Right lobe of liver (tissue), 6 donors: ENCODE measurements around the gene HDAC6. TPM values are rescaled to one million over a fixed set of nuclear protein-coding genes. Genes with fewer than 3 reads are reported as not detected.

Experiments used
- ATAC-seq, 4 donors: fragments of 200-7000 bp; cut with Tn5 transposase; one replicate each; pipeline ENCODE4 v1.9.1; 2020; ENCODE audit warnings: mild to moderate bottlenecking in 4 of 4, moderate library complexity in 4 of 4
- DNase-seq, 3 donors: peaks; one replicate each; pipeline ENCODE4 v3.0.0-alpha.2; 2020
- H3K27ac ChIP-seq, 3 donors: fragments of 200-600 bp; one replicate each; pipeline ENCODE4 v1.8.0; 2022
- H3K27me3 ChIP-seq, 2 donors: fragments of 200-600 bp; one replicate each; pipeline ENCODE4 v1.8.0; 2022
- H3K36me3 ChIP-seq, 4 donors: fragments of 200-600 bp; sonication (generic) in 1 of 4; one replicate each; pipeline versions ENCODE4 v1.5.1 to v1.8.0; 2017 to 2022; ENCODE audit warnings: control low read depth in 1 of 4
- H3K4me1 ChIP-seq, 4 donors: fragments of 200-600 bp; sonication (generic) in 1 of 4; one replicate each; pipeline versions ENCODE4 v1.5.1 to v1.8.0; 2017 to 2022; ENCODE audit warnings: control low read depth in 1 of 4
- H3K4me3 ChIP-seq, 3 donors: fragments of 200-600 bp; one replicate each; pipeline ENCODE4 v1.8.0; 2022
- H3K9me3 ChIP-seq, 4 donors: fragments of 200-600 bp; sonication (generic) in 1 of 4; one replicate each; pipeline versions ENCODE4 v1.5.1 to v1.8.0; 2017 to 2022; ENCODE audit warnings: control low read depth in 1 of 4
- CTCF ChIP-seq, 4 donors: fragments of 200-600 bp in 3 of 4; fragments of 450-650 bp in 1 of 4; IDR thresholded peaks; one replicate each; pipeline versions ENCODE4 v1.5.1 to v1.8.0; 2016 to 2022; ENCODE audit warnings: antibody characterized with exemption in 4 of 4, mild to moderate bottlenecking in 2 of 4
- POLR2A ChIP-seq: fragments of 450-650 bp; IDR thresholded peaks from one replicate; pipeline ENCODE4 v1.6.1; 2017; ENCODE audit warnings: antibody characterized with exemption, mild to moderate bottlenecking
- WGBS: methylation state at CpG from one replicate; pipeline ENCODE4 v1.1.6; 2018; ENCODE audit warnings: low coverage, low lambda C conversion rate; ENCODE audit not compliant: insufficient coverage; ENCODE audit errors: missing lambda C conversion rate; 5-methylcytosine and 5-hydroxymethylcytosine counted together
- intact Hi-C, 2 donors: fragments of 100-400 bp; cut with DNase I; formaldehyde crosslinking; loops; one replicate each; pipeline versions ENCODE4 v1.11.2 to v1.14.1; 2022
- total RNA-seq, 6 experiments: library from RNA; depleted of rRNA in 2 of 6; stranded (reverse); fragments of >200 nt in 2 of 6; fragmentation: NEBNext Ultra II Directional in 3 of 6; extraction: Animal tissue kit (Norgen Biotek cat#: 25700) in 3 of 6; gene quantifications; one replicate each; pipeline versions ENCODE4 v1.1.0 to v1.2.4, GENCODE V29; 2016 to 2023
- donor health status: DM: no; HTN: yes; CAD: no.
- donor health status: DM: no; HTN: no; CAD: no.
- donor health status: DM: no; HTN: no; CAD: no.
- donor health status: DM: no; HTN: yes; CAD: no.
- donor health status: DM: no; HTN: yes; CAD: no.

The HDAC6 gene
- total RNA-seq, 6 experiments from 2014 or later: 84.4 to 173 (median 136) TPM

DNA sequence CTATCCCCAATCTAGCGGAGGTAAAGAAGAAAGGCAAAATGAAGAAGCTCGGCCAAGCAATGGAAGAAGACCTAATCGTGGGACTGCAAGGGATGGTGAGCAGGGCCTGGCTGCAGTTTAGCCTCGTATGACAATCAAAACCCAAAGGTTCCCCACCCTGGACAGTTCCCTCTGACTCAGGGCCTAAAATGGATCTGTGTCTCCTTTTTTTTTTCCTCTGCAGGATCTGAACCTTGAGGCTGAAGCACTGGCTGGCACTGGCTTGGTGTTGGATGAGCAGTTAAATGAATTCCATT lies 986 bp downstream of the HDAC6 start:
- no peak for ATAC-seq
- Histone ChIP-seq H3K27me3 (no peaks in the 10 kb centered on the region), H3K4me3 (peak overlapping the region; percentile 36 to 55 (median 53)), H3K9me3 (no peaks in the 10 kb centered on the region), H3K4me1 (no peaks in the 10 kb centered on the region), H3K27ac (peak overlapping the region; percentile 23 to 93 (median 77)), H3K36me3 (no peaks in the 10 kb centered on the region)
- no peak for TF ChIP-seq CTCF (IDR thresholded peaks at IDR 0.05)
- no peak for TF ChIP-seq POLR2A
- intact Hi-C loops: no loop called here
- 36% methylated on average over 3 of the region's 4 CpGs for WGBS
- no peak for DNase-seq

GRCh38 chrX:48806081-48806480 lies 4.2 kb downstream of the HDAC6 start:
- ATAC-seq: no peak
- no peaks in the 10 kb centered on the region for H3K9me3 ChIP-seq
- DNase-seq: no peak
- WGBS: 58% methylated on average over 2 of the region's 4 CpGs
- intact Hi-C loops: no loop called here
- no peaks in the 10 kb centered on the region for H3K27me3 ChIP-seq
- H3K36me3 ChIP-seq: no peaks in the 10 kb centered on the region
- no peak overlapping the region for H3K4me3 ChIP-seq
- TF ChIP-seq CTCF (IDR thresholded peaks at IDR 0.05) (no peak), POLR2A (no peak)
- H3K27ac ChIP-seq: no peak overlapping the region
- H3K4me1 ChIP-seq: no peaks in the 10 kb centered on the region

GRCh38 chrX:48813644-48814043 lies 11.8 kb downstream of the HDAC6 start:
- 78% methylated on average over 7 of the region's 8 CpGs for WGBS
- Histone ChIP-seq H3K27me3 (no peaks in the 10 kb centered on the region), H3K9me3 (no peaks in the 10 kb centered on the region), H3K36me3 (peaks cover 0 to 19% (median 6%) of the 10 kb centered on the region in 4 donors), H3K27ac (no peak overlapping the region), H3K4me3 (no peak overlapping the region), H3K4me1 (no peaks in the 10 kb centered on the region)
- intact Hi-C loops: no loop called here
- TF ChIP-seq POLR2A: no peak
- no peak for TF ChIP-seq CTCF (IDR thresholded peaks at IDR 0.05)
- DNase-seq (no peak), ATAC-seq (peak in 3 of 4 donors; percentile 26 to 36 (median 31))

DNA sequence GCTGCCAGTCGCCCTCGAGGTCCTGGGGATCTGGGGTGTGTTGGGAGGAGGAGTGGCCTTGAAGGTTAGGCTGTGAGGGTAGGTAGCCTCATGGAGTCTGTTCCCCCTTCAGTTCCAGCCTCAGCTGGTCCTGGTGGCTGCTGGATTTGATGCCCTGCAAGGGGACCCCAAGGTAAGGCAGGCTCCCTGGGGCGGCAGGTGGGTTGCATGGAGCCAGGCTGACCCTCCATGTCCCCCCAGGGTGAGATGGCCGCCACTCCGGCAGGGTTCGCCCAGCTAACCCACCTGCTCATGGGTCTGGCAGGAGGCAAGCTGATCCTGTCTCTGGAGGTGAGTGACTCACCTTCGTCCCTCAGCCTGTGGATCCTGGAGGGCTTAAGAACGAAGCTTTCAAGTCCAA lies 12.9 kb downstream of the HDAC6 start:
- DNase-seq (no peak), ATAC-seq (no peak)
- H3K27me3 ChIP-seq: no peaks in the 10 kb centered on the region
- no peak overlapping the region for H3K27ac ChIP-seq
- intact Hi-C loops: no loop called here
- H3K9me3 ChIP-seq: no peaks in the 10 kb centered on the region
- H3K36me3 ChIP-seq: peaks cover 0 to 19% (median 6%) of the 10 kb centered on the region in 4 donors
- H3K4me1 ChIP-seq: no peaks in the 10 kb centered on the region
- H3K4me3 ChIP-seq: no peak overlapping the region
- no peak for TF ChIP-seq CTCF (IDR thresholded peaks at IDR 0.05)
- no peak for TF ChIP-seq POLR2A
- WGBS: 79% methylated on average over 3 of the region's 8 CpGs

- Histone ChIP-seq H3K4me3 (no peak overlapping the region), H3K27ac (no peak overlapping the region), H3K4me1 (no peaks in the 10 kb centered on the region), H3K36me3 (peaks cover 0 to 19% (median 6%) of the 10 kb centered on the region in 4 donors), H3K27me3 (no peaks in the 10 kb centered on the region), H3K9me3 (no peaks in the 10 kb centered on the region)
- 68% methylated on average over 4 of the region's 8 CpGs for WGBS
- TF ChIP-seq CTCF (IDR thresholded peaks at IDR 0.05) (no peak), POLR2A (no peak)
- ATAC-seq: no peak
- intact Hi-C loops: no loop called here
- DNase-seq: no peak
Observed at GRCh38 chrX:48815266-48815665, 13.4 kb downstream of the HDAC6 start.
